K562 (cell line): Measurements from ENCODE around the gene USF2. TPM values are rescaled to one million over a fixed set of nuclear protein-coding genes. Genes with fewer than 3 reads are reported as not detected.

ENCODE experiments used
- ATAC-seq: fragments of 200-7000 bp; cut with Tn5 transposase; 3 replicates; pipeline ENCODE4 v1.9.1; 2020; ENCODE audit warnings: moderate library complexity
- BruUV-seq: library from RNA; stranded (reverse); fragments of 400-500 nt; replicated peaks from 2 replicates; lab custom pipeline; 2021; lab: Mats Ljungman, UMichigan
- CTCF ChIA-PET: fragments of 300-600 bp; formaldehyde crosslinking; extraction: SDS; loops from one replicate; lab custom pipeline; 2021; ENCODE audit warnings: low intra/inter-chr PET ratio; lab: Yijun Ruan, JAX
- POLR2A ChIA-PET: fragments of 300-600, 350-650 bp; sonication (Branson Sonifier 250); formaldehyde crosslinking; extraction: SDS; loops from one replicate; lab custom pipeline; 2021; ENCODE audit warnings: antibody characterized with exemption, inconsistent platforms; lab: Yijun Ruan, JAX
- DNase-seq, 4 experiments: peaks; one replicate each; pipeline versions ENCODE4 v3.0.0 to v3.0.0-alpha.2; 2011 to 2018; ENCODE audit warnings: low spot score in 3 of 4, mixed read lengths in 3 of 4; ENCODE audit errors: extremely low read depth in 1 of 4
- FAIRE-seq: peaks from 2 replicates; lab custom pipeline; 2011; peaks lifted over from hg19 to GRCh38; lab: Jason Lieb, UNC
- H2AFZ ChIP-seq: 2 replicates; pipeline ENCODE4 v1.6.0; 2011; ENCODE audit warnings: low read depth, low read length, control low read depth, inconsistent platforms
- H3K27ac ChIP-seq: fragments of 200-600 bp; 3 replicates; pipeline ENCODE4 v1.8.0; 2011; ENCODE audit warnings: low read depth, mild to moderate bottlenecking, control low read depth, inconsistent platforms, low read length, moderate library complexity, mixed read lengths; ENCODE audit errors: extremely low read depth
- H3K27me3 ChIP-seq, 2 experiments: fragments of 300-600 bp in 1 of 2; 2 replicates in 1 of 2; 3 replicates in 1 of 2; pipeline versions ENCODE4 v1.6.0 to v1.8.0; 2011; ENCODE audit warnings: inconsistent platforms in 2 of 2, low read length in 2 of 2, mild to moderate bottlenecking in 1 of 2, mixed read lengths in 1 of 2, moderate library complexity in 1 of 2; ENCODE audit not compliant: control insufficient read depth in 2 of 2, insufficient read depth in 2 of 2
- H3K36me3 ChIP-seq: fragments of 300-600 bp; 3 replicates; pipeline ENCODE4 v1.8.0; 2011; ENCODE audit warnings: mild to moderate bottlenecking, low read length, inconsistent platforms; ENCODE audit not compliant: control insufficient read depth, insufficient read depth
- H3K4me1 ChIP-seq, 2 experiments: fragments of 200-600 bp in 1 of 2; replicated peaks in 1 of 2; 2 replicates in 1 of 2; 3 replicates in 1 of 2; pipeline versions ENCODE4 v1.5.1 to v1.8.0; 2011; ENCODE audit warnings: inconsistent platforms in 2 of 2, low read length in 2 of 2, mild to moderate bottlenecking in 1 of 2, mixed read lengths in 1 of 2, moderate library complexity in 1 of 2; ENCODE audit not compliant: control insufficient read depth in 2 of 2, insufficient read depth in 2 of 2
- H3K4me2 ChIP-seq: 2 replicates; pipeline ENCODE4 v1.6.1; 2011; ENCODE audit warnings: low read length, control low read depth, inconsistent platforms, mixed read lengths; ENCODE audit not compliant: insufficient read depth
- H3K4me3 ChIP-seq: fragments of 200-600 bp; sonication (generic), shearing (Covaris generic); 2 replicates; pipeline ENCODE4 v1.5.1; 2016; ENCODE audit warnings: control low read depth, inconsistent platforms
- H3K79me2 ChIP-seq: fragments of 200-600 bp; 3 replicates; pipeline ENCODE4 v1.8.0; 2011; ENCODE audit warnings: low read length, inconsistent platforms; ENCODE audit not compliant: control insufficient read depth, insufficient read depth
- H3K9ac ChIP-seq, 2 experiments: 2 replicates each; pipeline versions ENCODE4 v1.6.0 to v1.6.1; 2011; ENCODE audit warnings: low read depth in 2 of 2, low read length in 2 of 2, control low read depth in 1 of 2, inconsistent platforms in 1 of 2, mild to moderate bottlenecking in 1 of 2, mixed read lengths in 1 of 2; ENCODE audit not compliant: insufficient read depth in 1 of 2
- H3K9me1 ChIP-seq: one replicate; pipeline ENCODE4 v1.6.0; 2011; ENCODE audit warnings: inconsistent platforms, mild to moderate bottlenecking, low read length, moderate library complexity; ENCODE audit not compliant: control insufficient read depth, insufficient read depth
- H3K9me3 ChIP-seq: replicated peaks from 2 replicates; pipeline ENCODE4 v1.5.1; 2011; ENCODE audit warnings: low read depth, low read length, inconsistent platforms; ENCODE audit not compliant: control insufficient read depth, insufficient read depth
- H4K20me1 ChIP-seq: replicated peaks from 2 replicates; pipeline ENCODE4 v1.6.1; 2011; ENCODE audit warnings: low read length, inconsistent platforms, mixed read lengths; ENCODE audit not compliant: control insufficient read depth, insufficient read depth
- CAMTA2 ChIP-seq: fragments of 250-450 bp; sonication (Bioruptor Pico); conservative IDR thresholded peaks from 2 replicates; pipeline ENCODE4 v1.5.1; 2022
- E2F4 ChIP-seq: sonication (generic); formaldehyde crosslinking; IDR thresholded peaks from 2 replicates; pipeline ENCODE4 v1.8.0; 2022; ENCODE audit warnings: mild to moderate bottlenecking, low read depth, missing genetic modification reagents
- MED1 ChIP-seq: sonication (generic); formaldehyde crosslinking; IDR thresholded peaks from 2 replicates; pipeline ENCODE4 v1.8.1; 2023; ENCODE audit warnings: missing genetic modification reagents, borderline replicate concordance
- NRF1 ChIP-seq, 2 experiments: fragments of 450-650 bp; IDR thresholded peaks in 1 of 2; conservative IDR thresholded peaks in 1 of 2; 2 replicates each; pipeline ENCODE4 v1.6.1; 2014; ENCODE audit warnings: mild to moderate bottlenecking in 2 of 2
- SAFB ChIP-seq: fragments of 200-400 bp; formaldehyde crosslinking; IDR thresholded peaks from 2 replicates; pipeline ENCODE4 v1.6.1; 2017; ENCODE audit warnings: low read depth, low read length, borderline replicate concordance
- U2AF1 ChIP-seq: fragments of 200-400 bp; formaldehyde crosslinking; optimal IDR thresholded peaks from 2 replicates; pipeline ENCODE3; 2017; ENCODE audit warnings: mild to moderate bottlenecking, low read depth, low read length, moderate library complexity
- ZNF696 ChIP-seq: fragments of 250-450 bp; sonication (Bioruptor Pico); conservative IDR thresholded peaks from 2 replicates; pipeline ENCODE4 v1.4.0; 2020; ENCODE audit warnings: mild to moderate bottlenecking, moderate library complexity
- WGBS: fragments of 100-300 bp; shearing (Covaris generic); methylation state at CpG from one replicate; pipeline ENCODE4 v1.1.6; 2016; ENCODE audit warnings: low coverage, mixed read lengths; ENCODE audit not compliant: insufficient coverage; ENCODE audit errors: missing lambda C conversion rate; 5-methylcytosine and 5-hydroxymethylcytosine counted together
- in situ Hi-C: fragments of 300-500 bp; cut with MboI; formaldehyde crosslinking; loops from 4 replicates; pipeline ENCODE4 v1.15.0; 2018; ENCODE audit warnings: inconsistent platforms, mixed read lengths
- intact Hi-C: fragments of 100-400 bp; cut with micrococcal nuclease; formaldehyde crosslinking; loops from 2 replicates; pipeline ENCODE4 v1.14.2; 2022
- polyA plus RNA-seq, 8 experiments: library from polyadenylated mRNA; depleted of rRNA in 4 of 8; stranded (reverse) in 5 of 8; unstranded in 3 of 8; fragments of >200 nt; fragmentation: Nextera tagmentation in 2 of 8; fragmentation: Illumina TruSeq in 1 of 8; extraction: Ambion mirVana in 2 of 8; extraction: Trizol in 1 of 8; gene quantifications; 2 replicates each; pipeline versions ENCODE4 v1.2.1 to v1.2.3, GENCODE V29; 2011 to 2014; ENCODE audit warnings: inconsistent platforms in 1 of 8, missing spikeins in 1 of 8
- total RNA-seq, 7 experiments: library from RNA; depleted of rRNA in 6 of 7; stranded (reverse); fragments of >200 nt in 6 of 7; fragmentation: Illumina TruSeq in 2 of 7; extraction: Trizol in 2 of 7; gene quantifications; 2 replicates each; pipeline versions ENCODE4 v1.2.1 to v1.2.3, GENCODE V29; 2011 to 2021; ENCODE audit warnings: low replicate concordance in 1 of 7

Gene USF2
- total and polyA plus RNA-seq, 9 of the 15 experiments (the other 6 are each of a cell fraction or from before 2014, with no cell fraction given), result 0.27 to 93.7 (median 58.4) TPM

GRCh38 chr19:35224681-35225571 is 43.8 kb upstream of the USF2 start (continued):
- TF ChIP-seq NRF1 (conservative IDR thresholded peaks at IDR 0.05 in 1 of 2, IDR thresholded peaks at IDR 0.05 in 1 of 2), result 0 out of 4 replicates have a peak, but pooled peaks of 1 of the 2 experiments have one; percentile 16
- no peak for TF ChIP-seq ZNF696 (CRISPR knock-in tag)

GRCh38 chr19:35225951-35226350 is 42.8 kb upstream of the USF2 start:
- H3K4me1 ChIP-seq, result peaks cover 18 to 32% of the 10 kb centered on the region in 2 experiments
- intact Hi-C loops, result no loop called here
- FAIRE-seq (no peak), ATAC-seq (no peak), DNase-seq (no peak)
- no peaks in the 10 kb centered on the region for H4K20me1 ChIP-seq
- H3K9me1 ChIP-seq, result no peaks in the 10 kb centered on the region
- H3K27me3 ChIP-seq, result no peaks in the 10 kb centered on the region
- H3K4me3 ChIP-seq, result no peak overlapping the region
- peak overlapping the region; percentile 8; the same call in 2 of the 3 replicates for H3K27ac ChIP-seq
- POLR2A ChIA-PET, result interaction anchor here (0.7 to 1.3 kb wide), 2 partner anchors 8 to 22 kb away, joined by 3 to 5 read pairs; no protein-coding TSS in a partner anchor
- BruUV-seq, result no TSS peak
- H3K4me2 ChIP-seq, result no peak overlapping the region
- CTCF ChIA-PET, result no interaction called here
- no peaks in the 10 kb centered on the region for H3K79me2 ChIP-seq
- H3K9me3 ChIP-seq, result peaks cover 17% of the 10 kb centered on the region
- WGBS, result 89% methylated on average over 6 of the region's 6 CpGs
- TF ChIP-seq SAFB (no peak), E2F4 (no peak), CAMTA2 (CRISPR knock-in tag) (no peak), MED1 (CRISPR knock-in tag) (no peak), U2AF1 (no peak)
- H3K36me3 ChIP-seq, result no peaks in the 10 kb centered on the region
- peak overlapping the region; percentile 2 to 85; a peak in 1 of 4 replicates for H3K9ac ChIP-seq
- in situ Hi-C loops, result no loop called here
- H2AFZ ChIP-seq, result peak overlapping the region; percentile 90
